ENCODE measurements around the gene BUB1. TPM values are rescaled to one million over a fixed set of nuclear protein-coding genes. Genes with fewer than 3 reads are reported as not detected.

BUB1 gene
- total RNA-seq, 2 experiments from 2014 or later: 102 to 111 TPM

Other genes with a start within 250 kb of the BUB1 start
- gene LIMS4, start 205.2 kb downstream of the BUB1 start, total RNA-seq: under 1 TPM; 0.74 to 0.83 TPM
- gene RGPD6, start 100.8 kb downstream of the BUB1 start, total RNA-seq: 10 to 100 TPM; 15.8 to 17.5 TPM
- under 1 TPM; 0.14 to 0.56 TPM for gene ACOXL, start 54.5 kb upstream of the BUB1 start, total RNA-seq

Data from activated CD8-positive, alpha-beta T cell treated with anti-CD3 and anti-CD28 coated beads for 36 hours (primary cell).